Uterus (tissue), 2 donors: ENCODE measurements around the gene SMIM13.

Experiments used
- POLR2A ChIP-seq, 2 donors: fragments of 450-650 bp; IDR thresholded peaks; one replicate each; pipeline ENCODE4 v1.6.1; 2016; ENCODE audit warnings: antibody characterized with exemption in 2 of 2, mild to moderate bottlenecking in 1 of 2, moderate library complexity in 1 of 2
- TF ChIP-seq, protein P1 (sequence below), 4 experiments: fragments of 200-600 bp in 2 of 4; fragments of 450-650 bp in 2 of 4; sonication (generic) in 2 of 4; IDR thresholded peaks; one replicate each; pipeline ENCODE4 v1.5.1; 2016 to 2019; ENCODE audit warnings: antibody characterized with exemption in 4 of 4, mild to moderate bottlenecking in 2 of 4, moderate library complexity in 1 of 4

GRCh38 chr6:11129908-11130565 is 36.4 kb downstream of the SMIM13 start:
- TF ChIP-seq, protein P1, sequence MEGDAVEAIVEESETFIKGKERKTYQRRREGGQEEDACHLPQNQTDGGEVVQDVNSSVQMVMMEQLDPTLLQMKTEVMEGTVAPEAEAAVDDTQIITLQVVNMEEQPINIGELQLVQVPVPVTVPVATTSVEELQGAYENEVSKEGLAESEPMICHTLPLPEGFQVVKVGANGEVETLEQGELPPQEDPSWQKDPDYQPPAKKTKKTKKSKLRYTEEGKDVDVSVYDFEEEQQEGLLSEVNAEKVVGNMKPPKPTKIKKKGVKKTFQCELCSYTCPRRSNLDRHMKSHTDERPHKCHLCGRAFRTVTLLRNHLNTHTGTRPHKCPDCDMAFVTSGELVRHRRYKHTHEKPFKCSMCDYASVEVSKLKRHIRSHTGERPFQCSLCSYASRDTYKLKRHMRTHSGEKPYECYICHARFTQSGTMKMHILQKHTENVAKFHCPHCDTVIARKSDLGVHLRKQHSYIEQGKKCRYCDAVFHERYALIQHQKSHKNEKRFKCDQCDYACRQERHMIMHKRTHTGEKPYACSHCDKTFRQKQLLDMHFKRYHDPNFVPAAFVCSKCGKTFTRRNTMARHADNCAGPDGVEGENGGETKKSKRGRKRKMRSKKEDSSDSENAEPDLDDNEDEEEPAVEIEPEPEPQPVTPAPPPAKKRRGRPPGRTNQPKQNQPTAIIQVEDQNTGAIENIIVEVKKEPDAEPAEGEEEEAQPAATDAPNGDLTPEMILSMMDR (IDR thresholded peaks at IDR 0.05) = no peak
- no peak for TF ChIP-seq POLR2A (IDR thresholded peaks at IDR 0.05)
